GM13977 (cell line): ENCODE data around the gene FHIT.

Experiments used
- DNase-seq: peaks from one replicate; pipeline ENCODE4 v3.0.0; 2012; ENCODE audit warnings: low spot score
- in situ Hi-C: fragments of 300-500 bp; cut with MboI; formaldehyde crosslinking; loops from one replicate; pipeline ENCODE4 v1.12.0; 2022; ENCODE audit warnings: low sequenced_read_pairs, low pct_unique_long_range_greater_than_20kb, mixed read lengths, inconsistent platforms; ENCODE audit not compliant: unreplicated experiment
- TF ChIP-seq, protein P1 (sequence below): IDR thresholded peaks from 2 replicates; pipeline ENCODE4 v1.5.1; 2012; ENCODE audit warnings: mild to moderate bottlenecking, control low read depth; ENCODE audit not compliant: insufficient read depth; ENCODE audit errors: extremely low read depth, missing control alignments

The FHIT gene

DNA sequence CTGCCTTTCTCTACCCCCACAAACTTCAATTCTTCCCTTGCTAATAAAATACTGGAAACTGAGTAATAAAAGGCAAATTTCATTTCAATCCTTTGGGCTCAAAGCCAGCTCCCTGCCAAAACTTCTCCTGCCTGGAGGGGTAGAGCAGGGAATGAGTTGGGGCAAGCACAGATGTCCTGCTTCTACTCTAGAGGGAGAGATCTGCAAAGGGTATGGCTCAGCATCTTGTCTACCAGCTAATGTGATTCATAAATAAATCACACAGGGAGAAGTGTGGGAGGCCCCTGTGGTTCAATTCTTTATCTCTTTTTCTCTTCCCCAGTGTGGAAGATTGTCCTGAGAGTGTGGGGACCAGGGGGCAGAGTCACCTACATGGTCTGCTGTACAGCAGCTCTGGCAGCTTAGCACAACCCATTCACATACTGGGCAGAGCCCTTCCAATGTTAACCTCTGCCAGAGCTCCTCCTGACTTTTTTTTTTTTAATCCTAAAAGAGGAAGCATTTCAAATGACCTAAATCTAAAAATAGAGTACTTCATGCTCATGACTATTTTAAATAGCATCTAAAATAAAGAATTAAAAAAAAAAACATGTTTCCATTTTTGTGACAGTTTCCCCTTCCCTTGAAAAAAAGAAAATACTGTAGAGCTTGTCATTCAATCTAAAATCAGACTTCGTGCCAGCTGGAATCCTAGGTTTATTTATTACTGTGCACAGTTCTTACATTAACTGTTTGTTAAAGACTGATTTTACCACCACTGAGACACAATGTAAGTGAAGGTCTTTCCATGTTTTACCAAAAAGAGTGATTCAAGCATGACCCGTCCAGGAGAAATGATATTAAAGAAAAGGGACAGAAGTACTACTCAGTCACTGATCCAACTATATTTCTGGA, 1117.7 kb downstream of the FHIT start:
- in situ Hi-C loops = no loop called here
- no peak for DNase-seq
- TF ChIP-seq, protein P1, sequence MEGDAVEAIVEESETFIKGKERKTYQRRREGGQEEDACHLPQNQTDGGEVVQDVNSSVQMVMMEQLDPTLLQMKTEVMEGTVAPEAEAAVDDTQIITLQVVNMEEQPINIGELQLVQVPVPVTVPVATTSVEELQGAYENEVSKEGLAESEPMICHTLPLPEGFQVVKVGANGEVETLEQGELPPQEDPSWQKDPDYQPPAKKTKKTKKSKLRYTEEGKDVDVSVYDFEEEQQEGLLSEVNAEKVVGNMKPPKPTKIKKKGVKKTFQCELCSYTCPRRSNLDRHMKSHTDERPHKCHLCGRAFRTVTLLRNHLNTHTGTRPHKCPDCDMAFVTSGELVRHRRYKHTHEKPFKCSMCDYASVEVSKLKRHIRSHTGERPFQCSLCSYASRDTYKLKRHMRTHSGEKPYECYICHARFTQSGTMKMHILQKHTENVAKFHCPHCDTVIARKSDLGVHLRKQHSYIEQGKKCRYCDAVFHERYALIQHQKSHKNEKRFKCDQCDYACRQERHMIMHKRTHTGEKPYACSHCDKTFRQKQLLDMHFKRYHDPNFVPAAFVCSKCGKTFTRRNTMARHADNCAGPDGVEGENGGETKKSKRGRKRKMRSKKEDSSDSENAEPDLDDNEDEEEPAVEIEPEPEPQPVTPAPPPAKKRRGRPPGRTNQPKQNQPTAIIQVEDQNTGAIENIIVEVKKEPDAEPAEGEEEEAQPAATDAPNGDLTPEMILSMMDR = no peak

DNA sequence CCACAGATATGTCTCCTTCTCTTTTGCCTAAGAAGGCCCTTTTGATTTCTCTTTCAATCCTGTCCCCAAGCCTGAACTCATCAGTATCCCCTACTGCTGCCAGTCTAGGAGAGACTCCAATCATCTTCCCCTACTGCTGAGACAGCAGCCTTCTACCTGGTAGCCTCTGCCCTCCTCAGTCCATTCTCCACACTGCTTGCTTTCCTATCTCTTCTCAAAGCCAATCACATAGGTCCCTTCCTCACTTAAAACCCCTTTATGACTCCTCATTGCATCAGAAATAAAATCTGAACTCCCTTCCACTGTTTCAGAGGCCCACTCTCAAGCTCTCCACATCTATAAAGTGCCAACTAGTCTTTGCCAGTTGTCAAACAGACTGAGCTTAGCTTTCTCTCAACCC, 1119.6 kb downstream of the FHIT start:
- TF ChIP-seq, protein P1 = no peak
- in situ Hi-C loops = no loop called here
- no peak for DNase-seq

DNA sequence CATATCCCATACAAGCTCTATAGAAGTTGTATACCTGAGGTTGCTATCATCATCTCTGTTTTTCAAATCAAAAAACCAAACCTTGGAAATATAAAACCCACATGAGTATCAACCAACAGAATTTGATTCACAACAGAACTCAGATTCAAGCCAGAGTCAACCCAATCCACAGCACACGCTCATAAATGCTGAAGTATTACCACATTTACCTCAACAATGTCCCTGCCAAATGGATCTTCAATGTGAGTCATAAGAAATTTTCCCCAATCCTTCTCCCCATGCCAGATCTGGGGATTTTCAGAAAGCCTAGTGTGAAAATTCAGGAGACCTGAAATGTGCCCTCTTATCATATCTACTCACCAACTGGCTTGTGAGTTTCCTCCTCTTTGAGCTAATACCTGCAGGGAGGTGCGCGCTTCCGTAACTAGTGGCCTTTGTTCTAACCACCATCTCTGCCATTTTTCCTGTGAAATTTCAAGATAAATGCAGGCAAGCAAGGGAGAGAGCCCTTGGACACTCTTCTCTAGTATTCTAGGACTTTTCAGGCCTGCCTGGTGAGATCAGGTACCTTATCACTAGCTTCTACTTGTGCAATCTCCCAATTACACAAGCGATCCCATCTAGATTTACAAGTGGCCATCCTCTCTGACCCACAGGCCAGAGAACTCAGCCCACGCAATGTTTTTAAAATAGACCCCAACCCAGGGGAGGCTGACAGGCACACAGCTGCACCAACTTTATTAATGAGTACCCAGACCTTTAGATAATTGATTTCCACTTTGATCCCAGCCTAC, 1124.5 kb downstream of the FHIT start:
- DNase-seq = no peak
- in situ Hi-C loops = no loop called here
- TF ChIP-seq, protein P1 = no peak

DNA sequence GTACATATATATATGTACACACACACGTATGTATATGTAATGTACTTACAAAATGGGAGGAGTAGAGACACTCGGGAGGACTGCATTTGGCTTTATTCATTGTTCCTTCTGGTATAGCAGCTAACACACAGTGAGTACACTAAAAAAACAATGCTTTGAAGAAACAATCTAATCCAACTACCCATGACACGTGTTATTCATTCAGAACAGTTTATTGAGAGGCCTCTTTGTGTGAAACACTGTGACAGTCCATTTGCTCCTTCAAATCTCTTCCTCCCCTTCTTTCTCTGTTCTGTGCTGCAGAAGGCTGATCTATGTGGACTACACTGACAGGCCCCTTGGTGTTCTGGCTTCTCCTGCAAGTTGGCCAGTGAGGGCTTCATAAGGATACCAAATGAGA, 1125.6 kb downstream of the FHIT start:
- no peak for DNase-seq
- in situ Hi-C loops = no loop called here
- TF ChIP-seq, protein P1 = no peak

DNA sequence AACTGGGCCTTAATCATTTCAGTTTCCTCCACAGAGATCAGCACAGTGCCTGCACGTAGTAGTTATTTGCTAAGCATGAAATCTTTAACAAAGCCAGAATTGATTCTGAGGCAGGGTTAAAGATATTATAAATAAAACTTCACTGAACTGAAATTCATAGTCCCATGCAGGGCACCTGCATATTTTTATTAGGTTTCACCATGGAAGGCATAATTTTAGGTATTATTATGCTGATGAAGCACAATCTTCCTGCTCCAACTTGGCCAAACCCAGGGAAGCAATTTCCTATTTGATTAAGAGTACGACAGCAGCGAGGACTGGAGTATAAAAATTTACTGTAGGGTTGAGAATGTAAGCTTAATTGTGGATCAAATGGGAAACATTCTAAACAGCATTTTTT, 1131.0 kb downstream of the FHIT start:
- TF ChIP-seq, protein P1 = no peak
- DNase-seq = no peak
- in situ Hi-C loops = no loop called here

DNA sequence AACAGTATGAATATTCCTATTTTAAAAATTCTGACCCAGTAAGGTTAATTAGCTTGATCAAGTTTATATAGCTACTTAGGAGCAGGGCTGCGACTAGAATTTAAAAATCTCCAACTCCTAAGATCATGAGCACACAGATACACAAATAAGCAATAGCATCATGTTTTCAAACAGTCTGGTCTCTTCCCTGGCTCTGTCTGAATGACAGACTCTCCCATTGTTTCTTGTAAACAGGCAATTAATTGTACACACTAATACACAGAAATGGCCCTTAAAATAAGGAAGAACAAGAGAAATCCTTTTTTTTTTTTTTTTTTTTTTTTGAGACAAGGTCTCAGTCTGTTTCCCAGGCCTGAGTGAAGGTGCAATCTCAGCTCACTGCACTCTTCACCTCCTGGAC, 1137.1 kb downstream of the FHIT start:
- in situ Hi-C loops = no loop called here
- TF ChIP-seq, protein P1 = no peak
- no peak for DNase-seq
